ENCODE results near the gene NGF.

NGF gene

DNA sequence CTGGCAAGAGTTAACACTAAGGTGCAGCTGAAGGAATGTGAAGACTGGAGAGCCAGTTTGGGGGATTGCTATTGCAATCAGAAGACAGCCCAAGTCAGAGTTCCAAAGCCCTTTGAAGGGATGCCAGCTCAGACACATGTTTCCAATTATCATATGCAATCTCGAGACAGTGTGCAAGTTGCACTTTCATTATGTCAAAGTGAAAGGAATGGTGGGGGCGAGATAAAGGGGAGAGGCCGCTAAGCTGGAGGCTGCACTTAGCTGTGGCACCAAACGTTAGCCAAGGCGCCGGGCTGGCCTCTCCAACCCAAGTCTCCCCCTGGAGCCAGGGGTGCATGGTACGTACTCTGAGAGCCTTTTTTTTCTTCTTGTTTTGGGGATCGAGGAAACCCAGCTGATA, 58.0 kb downstream of the NGF start:
- TF ChIP-seq, protein P1, sequence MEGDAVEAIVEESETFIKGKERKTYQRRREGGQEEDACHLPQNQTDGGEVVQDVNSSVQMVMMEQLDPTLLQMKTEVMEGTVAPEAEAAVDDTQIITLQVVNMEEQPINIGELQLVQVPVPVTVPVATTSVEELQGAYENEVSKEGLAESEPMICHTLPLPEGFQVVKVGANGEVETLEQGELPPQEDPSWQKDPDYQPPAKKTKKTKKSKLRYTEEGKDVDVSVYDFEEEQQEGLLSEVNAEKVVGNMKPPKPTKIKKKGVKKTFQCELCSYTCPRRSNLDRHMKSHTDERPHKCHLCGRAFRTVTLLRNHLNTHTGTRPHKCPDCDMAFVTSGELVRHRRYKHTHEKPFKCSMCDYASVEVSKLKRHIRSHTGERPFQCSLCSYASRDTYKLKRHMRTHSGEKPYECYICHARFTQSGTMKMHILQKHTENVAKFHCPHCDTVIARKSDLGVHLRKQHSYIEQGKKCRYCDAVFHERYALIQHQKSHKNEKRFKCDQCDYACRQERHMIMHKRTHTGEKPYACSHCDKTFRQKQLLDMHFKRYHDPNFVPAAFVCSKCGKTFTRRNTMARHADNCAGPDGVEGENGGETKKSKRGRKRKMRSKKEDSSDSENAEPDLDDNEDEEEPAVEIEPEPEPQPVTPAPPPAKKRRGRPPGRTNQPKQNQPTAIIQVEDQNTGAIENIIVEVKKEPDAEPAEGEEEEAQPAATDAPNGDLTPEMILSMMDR (conservative IDR thresholded peaks at IDR 0.05): no peak
- no peak for TF ChIP-seq ZFX (IDR thresholded peaks at IDR 0.05)
- H3K27ac ChIP-seq: no peak overlapping the region

DNA sequence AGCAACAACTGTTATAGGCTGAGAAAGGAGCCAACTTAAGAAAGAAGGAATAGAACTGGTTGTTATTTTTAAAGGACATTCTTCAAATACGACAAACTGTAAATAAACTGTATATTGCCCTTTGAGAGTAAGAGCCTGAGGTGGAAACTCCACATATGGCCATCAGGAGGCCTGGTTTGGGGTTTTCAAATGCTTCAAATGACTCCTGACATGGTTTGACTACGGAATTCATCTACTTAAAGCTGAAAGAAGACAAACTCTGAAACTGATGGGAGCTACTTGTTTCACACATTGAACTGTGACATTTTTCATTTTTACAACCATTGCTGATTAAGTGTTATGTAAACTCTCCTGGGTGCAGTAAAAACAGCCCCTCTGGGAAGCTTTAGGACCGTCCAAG, 59.8 kb downstream of the NGF start:
- no peak overlapping the region for H3K27ac ChIP-seq
- TF ChIP-seq, protein P1 (conservative IDR thresholded peaks at IDR 0.05): no peak
- no peak for TF ChIP-seq ZFX (IDR thresholded peaks at IDR 0.05)

DNA sequence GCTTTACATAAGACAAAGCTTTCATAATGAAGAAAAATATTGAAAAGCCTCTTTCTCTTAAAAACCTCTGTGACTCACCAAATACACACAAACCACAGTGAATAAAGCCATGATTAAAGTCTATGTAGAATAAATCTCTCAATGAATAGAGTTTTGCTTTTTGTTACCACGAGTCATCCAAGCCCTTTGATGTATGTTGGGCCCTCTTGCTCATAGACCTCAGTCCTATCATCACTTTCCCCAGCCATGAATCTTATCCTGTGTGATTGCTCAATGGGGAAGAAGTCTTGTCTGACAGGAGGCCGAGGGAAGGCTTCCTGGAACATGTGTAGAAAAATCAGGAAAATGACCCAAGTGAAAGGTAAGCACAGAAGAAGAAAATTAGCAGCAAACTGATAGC, 60.8 kb downstream of the NGF start:
- H3K27ac ChIP-seq: no peak overlapping the region
- TF ChIP-seq, protein P1 (conservative IDR thresholded peaks at IDR 0.05): no peak
- TF ChIP-seq ZFX (IDR thresholded peaks at IDR 0.05): no peak

DNA sequence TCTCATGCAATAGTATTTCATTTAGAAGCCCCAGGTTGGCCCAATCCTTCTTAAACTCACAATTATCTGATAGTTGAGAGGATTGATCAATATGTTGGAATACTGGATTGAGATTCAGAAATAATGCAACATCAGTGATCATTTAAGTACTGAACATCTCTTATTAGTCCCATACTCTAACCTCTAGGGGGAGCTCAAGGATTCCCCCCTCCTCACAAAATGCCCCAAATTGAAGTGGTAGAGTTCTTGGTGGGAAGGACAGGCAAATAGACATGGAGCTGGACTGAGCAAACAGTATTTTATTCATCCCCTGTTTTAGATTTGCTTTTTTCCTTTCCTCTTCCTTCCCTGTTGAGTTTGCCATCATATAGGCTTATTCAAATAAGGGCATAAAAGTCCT, 62.8 kb downstream of the NGF start:
- TF ChIP-seq, protein P1 (conservative IDR thresholded peaks at IDR 0.05): peak; percentile 87
- TF ChIP-seq ZFX (IDR thresholded peaks at IDR 0.05): no peak
- H3K27ac ChIP-seq: no peak overlapping the region

DNA sequence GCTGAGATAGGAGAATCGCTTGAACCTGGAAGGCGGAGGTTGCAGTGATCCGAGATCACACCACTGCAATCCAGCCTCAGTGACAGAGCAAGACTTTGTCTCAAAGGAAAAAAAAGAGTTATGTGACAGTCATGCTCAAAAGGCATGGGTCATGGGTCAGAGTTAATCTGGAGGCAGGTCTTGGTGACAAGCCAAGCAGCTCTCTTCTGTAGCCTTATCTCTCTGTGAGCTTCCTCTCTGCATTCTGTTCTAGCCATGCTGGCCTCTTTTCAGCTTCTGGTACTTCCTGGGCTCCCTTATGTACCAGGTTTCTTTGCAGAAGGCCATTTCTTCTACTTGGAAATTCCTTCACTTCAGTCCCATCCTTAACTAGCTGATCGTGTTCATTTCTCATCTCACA, 63.6 kb downstream of the NGF start:
- H3K27ac ChIP-seq: no peak overlapping the region
- TF ChIP-seq ZFX (IDR thresholded peaks at IDR 0.05): no peak
- TF ChIP-seq, protein P1 (conservative IDR thresholded peaks at IDR 0.05): no peak

DNA sequence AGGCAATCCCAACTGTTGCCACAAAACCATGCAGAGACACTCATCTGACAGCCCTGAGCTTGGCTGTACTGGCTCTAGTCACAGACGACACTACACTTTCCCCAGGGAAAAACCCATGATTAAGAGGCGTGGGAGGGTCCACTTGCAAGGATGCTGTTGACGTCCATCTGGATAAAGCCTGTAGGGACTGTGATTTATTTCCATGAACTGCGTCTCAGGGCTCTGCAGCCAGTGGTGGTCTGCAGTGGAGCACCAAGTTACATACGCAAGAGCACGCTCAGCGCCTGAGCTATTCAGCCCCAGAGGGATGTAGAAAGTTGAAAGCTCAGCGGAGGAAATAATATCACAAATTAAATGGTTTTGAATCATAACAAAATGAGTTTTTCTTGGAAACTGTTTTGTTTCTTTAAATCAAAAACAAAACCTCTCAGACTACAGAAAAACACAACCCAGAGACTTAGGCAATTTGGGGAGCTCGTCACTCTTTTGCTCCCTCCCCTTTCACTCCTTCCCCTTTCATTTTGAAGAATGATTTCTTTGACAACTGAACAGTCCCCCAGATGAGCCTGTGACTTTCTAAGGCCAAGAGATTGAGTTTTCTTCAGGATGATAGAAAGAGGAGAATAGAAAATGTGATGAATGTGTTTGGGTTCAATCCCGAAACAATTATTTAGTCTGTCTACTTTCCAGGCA, 71.2 kb downstream of the NGF start:
- no peak overlapping the region for H3K27ac ChIP-seq
- no peak for TF ChIP-seq ZFX (IDR thresholded peaks at IDR 0.05)
- TF ChIP-seq, protein P1 (conservative IDR thresholded peaks at IDR 0.05): no peak

DNA sequence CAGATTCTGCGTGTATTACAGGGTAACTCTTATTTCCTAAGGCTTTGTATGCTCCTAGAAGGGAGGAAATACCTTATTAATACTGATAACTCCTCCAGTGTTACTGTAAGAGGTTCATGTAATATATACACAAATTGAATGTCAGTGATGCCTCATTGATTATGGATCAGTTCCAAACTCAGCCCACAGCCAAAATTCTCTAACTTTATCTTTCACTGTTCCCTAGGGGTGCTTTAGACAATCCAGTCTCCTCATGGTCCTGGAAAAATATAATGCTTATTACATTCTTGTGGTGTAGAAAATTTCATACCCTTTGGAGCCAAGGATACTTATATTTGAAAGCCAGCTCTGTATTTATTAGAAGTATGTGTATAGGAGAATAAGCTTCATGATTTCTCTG, 73.0 kb downstream of the NGF start:
- no peak for TF ChIP-seq ZFX (IDR thresholded peaks at IDR 0.05)
- TF ChIP-seq, protein P1 (conservative IDR thresholded peaks at IDR 0.05): no peak

More for the DNA sequence above, 73.0 kb downstream of the NGF start:
- H3K27ac ChIP-seq: no peak overlapping the region
